Loucy (cell line): ENCODE results near the gene CCDC102B.
"Not testable (repeated sequence)": the region's sequence is repeated elsewhere in the genome, so short reads cannot be mapped to it uniquely, and the experiment has no call there.

Experiments used
- H2AFZ ChIP-seq: fragments of 200-600 bp; sonication (generic); 2 replicates; pipeline ENCODE4 v1.6.0; 2016; ENCODE audit warnings: antibody characterized with exemption, mild to moderate bottlenecking, low read length, moderate library complexity
- H3F3A ChIP-seq: fragments of 200-600 bp; 2 replicates; pipeline ENCODE4 v1.6.0; 2016; ENCODE audit warnings: antibody characterized with exemption, low read depth, mild to moderate bottlenecking
- H3K27me3 ChIP-seq: fragments of 200-600 bp; sonication (generic); 2 replicates; pipeline ENCODE4 v1.6.1; 2014; ENCODE audit warnings: low read length, mild to moderate bottlenecking; ENCODE audit not compliant: insufficient read depth, poor library complexity, severe bottlenecking
- H3K36me3 ChIP-seq: fragments of 200-600 bp; sonication (generic); 2 replicates; pipeline ENCODE4 v1.6.1; 2016; ENCODE audit warnings: low read length; ENCODE audit not compliant: insufficient read depth
- H3K4me1 ChIP-seq: fragments of 200-600 bp; sonication (generic); 2 replicates; pipeline ENCODE4 v1.5.1; 2014; ENCODE audit warnings: low read length, mild to moderate bottlenecking; ENCODE audit not compliant: insufficient read depth, poor library complexity, severe bottlenecking
- H3K4me2 ChIP-seq: fragments of 200-600 bp; sonication (generic); 2 replicates; pipeline ENCODE4 v1.6.0; 2014; ENCODE audit warnings: antibody characterized with exemption, low read length, low read depth, mild to moderate bottlenecking; ENCODE audit not compliant: poor library complexity, severe bottlenecking
- H3K4me3 ChIP-seq: fragments of 200-600 bp; sonication (generic); 2 replicates; pipeline ENCODE4 v1.5.1; 2014; ENCODE audit warnings: low read length, mild to moderate bottlenecking, mixed read lengths; ENCODE audit not compliant: poor library complexity, severe bottlenecking
- H3K79me2 ChIP-seq: fragments of 200-600 bp; sonication (generic); 2 replicates; pipeline ENCODE4 v1.6.1; 2014; ENCODE audit warnings: low read length; ENCODE audit not compliant: insufficient read depth
- H3K9ac ChIP-seq: fragments of 200-600 bp; sonication (generic); 2 replicates; pipeline ENCODE4 v1.6.0; 2014; ENCODE audit warnings: mild to moderate bottlenecking, low read depth, low read length, moderate library complexity; ENCODE audit not compliant: poor library complexity, severe bottlenecking
- H3K9me2 ChIP-seq: fragments of 200-600 bp; sonication (generic); replicated peaks from 2 replicates; pipeline ENCODE4 v1.6.1; 2016; ENCODE audit warnings: low read depth, low read length, mixed read lengths
- H3K9me3 ChIP-seq: fragments of 200-600 bp; sonication (generic); 2 replicates; pipeline ENCODE4 v1.6.1; 2014; ENCODE audit warnings: mild to moderate bottlenecking, antibody characterized with exemption, low read length, low read depth; ENCODE audit not compliant: insufficient read depth
- H4K20me1 ChIP-seq: fragments of 200-600 bp; sonication (generic); 2 replicates; pipeline ENCODE4 v1.6.0; 2014; ENCODE audit warnings: antibody characterized with exemption, low read length, mild to moderate bottlenecking; ENCODE audit not compliant: insufficient read depth, poor library complexity, severe bottlenecking
- EZH2phosphoT487 ChIP-seq: fragments of 200-600 bp; IDR thresholded peaks from 2 replicates; pipeline ENCODE4 v1.6.1; 2018; ENCODE audit warnings: antibody characterized with exemption, mild to moderate bottlenecking, moderate library complexity, borderline replicate concordance
- TF ChIP-seq, protein P1 (sequence below): fragments of 200-600 bp; sonication (generic); conservative IDR thresholded peaks from 2 replicates; pipeline ENCODE4 v1.5.1; 2014; ENCODE audit warnings: mild to moderate bottlenecking, antibody characterized with exemption, low read length

Gene CCDC102B

DNA sequence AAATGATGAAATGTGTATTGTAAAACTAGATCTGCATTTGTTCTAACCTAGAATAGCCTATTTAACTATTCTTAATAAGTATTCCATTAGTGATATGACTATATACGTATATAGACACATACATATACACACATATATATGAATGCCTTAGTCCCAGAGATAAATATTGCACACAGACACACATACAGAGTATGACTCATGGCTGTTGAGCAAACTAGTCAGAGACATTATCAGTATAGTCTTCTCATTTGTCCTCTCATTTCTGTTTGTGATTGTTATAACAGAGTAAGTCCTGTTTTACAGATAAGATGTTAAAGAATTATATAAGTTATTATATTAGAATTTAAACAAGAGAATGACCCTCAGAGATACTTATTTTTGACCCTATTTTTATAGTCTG is 202.5 kb downstream of the CCDC102B start:
- H2AFZ ChIP-seq: no peak overlapping the region
- no peaks in the 10 kb centered on the region for H3K4me1 ChIP-seq
- H3K27me3 ChIP-seq: no peaks in the 10 kb centered on the region
- no peaks in the 10 kb centered on the region for H3K9me3 ChIP-seq
- H3K79me2 ChIP-seq: no peaks in the 10 kb centered on the region
- no peak overlapping the region for H3K4me2 ChIP-seq
- no peaks in the 10 kb centered on the region for H4K20me1 ChIP-seq
- H3K36me3 ChIP-seq: no peaks in the 10 kb centered on the region
- no peaks in the 10 kb centered on the region for H3K9me2 ChIP-seq
- H3F3A ChIP-seq: no peaks in the 10 kb centered on the region
- no peak for TF ChIP-seq EZH2phosphoT487
- TF ChIP-seq, protein P1, sequence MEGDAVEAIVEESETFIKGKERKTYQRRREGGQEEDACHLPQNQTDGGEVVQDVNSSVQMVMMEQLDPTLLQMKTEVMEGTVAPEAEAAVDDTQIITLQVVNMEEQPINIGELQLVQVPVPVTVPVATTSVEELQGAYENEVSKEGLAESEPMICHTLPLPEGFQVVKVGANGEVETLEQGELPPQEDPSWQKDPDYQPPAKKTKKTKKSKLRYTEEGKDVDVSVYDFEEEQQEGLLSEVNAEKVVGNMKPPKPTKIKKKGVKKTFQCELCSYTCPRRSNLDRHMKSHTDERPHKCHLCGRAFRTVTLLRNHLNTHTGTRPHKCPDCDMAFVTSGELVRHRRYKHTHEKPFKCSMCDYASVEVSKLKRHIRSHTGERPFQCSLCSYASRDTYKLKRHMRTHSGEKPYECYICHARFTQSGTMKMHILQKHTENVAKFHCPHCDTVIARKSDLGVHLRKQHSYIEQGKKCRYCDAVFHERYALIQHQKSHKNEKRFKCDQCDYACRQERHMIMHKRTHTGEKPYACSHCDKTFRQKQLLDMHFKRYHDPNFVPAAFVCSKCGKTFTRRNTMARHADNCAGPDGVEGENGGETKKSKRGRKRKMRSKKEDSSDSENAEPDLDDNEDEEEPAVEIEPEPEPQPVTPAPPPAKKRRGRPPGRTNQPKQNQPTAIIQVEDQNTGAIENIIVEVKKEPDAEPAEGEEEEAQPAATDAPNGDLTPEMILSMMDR: no peak
- H3K9ac ChIP-seq: no peak overlapping the region
- no peak overlapping the region for H3K4me3 ChIP-seq

DNA sequence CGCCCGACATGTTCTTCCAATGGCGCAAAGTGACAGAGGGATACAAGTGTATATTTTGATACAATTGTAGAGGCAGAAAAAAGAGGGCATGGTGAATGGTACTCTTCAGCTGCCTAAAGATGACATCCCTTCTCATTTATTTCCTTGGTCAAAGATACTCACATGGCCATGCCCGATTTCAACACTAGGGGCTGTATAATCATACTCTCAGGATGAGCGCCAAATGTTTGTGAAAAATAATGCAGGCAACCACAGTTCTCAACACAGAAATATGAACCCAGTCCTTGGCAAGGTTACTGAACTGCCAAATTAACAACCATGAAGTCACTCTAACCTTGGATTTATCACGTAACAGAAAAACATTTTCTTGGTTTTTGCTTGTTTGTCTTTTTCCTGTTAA is 204.4 kb downstream of the CCDC102B start:
- no peaks in the 10 kb centered on the region for H3K36me3 ChIP-seq
- H3F3A ChIP-seq: no peaks in the 10 kb centered on the region
- no peaks in the 10 kb centered on the region for H3K9me2 ChIP-seq
- TF ChIP-seq EZH2phosphoT487: no peak
- TF ChIP-seq, protein P1: peak; percentile 60
- no peak overlapping the region for H2AFZ ChIP-seq
- H3K27me3 ChIP-seq: no peaks in the 10 kb centered on the region
- no peak overlapping the region for H3K4me2 ChIP-seq
- H3K9me3 ChIP-seq: no peaks in the 10 kb centered on the region
- no peaks in the 10 kb centered on the region for H4K20me1 ChIP-seq
- H3K79me2 ChIP-seq: no peaks in the 10 kb centered on the region
- no peak overlapping the region for H3K4me3 ChIP-seq
- no peaks in the 10 kb centered on the region for H3K4me1 ChIP-seq
- H3K9ac ChIP-seq: no peak overlapping the region

DNA sequence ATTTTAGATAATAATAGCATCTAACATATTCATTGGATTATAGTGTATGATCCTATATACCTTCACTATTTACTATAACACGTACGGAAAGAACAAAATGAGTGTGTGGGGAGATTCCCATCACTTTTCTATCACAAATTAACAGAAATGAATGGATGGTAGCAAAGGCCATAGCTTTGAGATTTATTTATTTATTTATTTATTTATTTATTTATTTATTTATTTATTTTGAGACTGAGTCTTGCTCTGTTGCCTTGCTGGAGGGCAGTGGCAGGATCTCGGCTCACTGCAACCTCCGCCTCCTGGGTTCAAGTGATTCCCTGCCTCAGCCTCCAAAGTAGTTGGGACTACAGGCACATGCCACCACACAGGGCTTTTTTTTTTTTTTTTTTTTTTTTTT is 208.3 kb downstream of the CCDC102B start:
- H3K27me3 ChIP-seq, H3K9ac ChIP-seq, H3F3A ChIP-seq, H3K4me2 ChIP-seq, H4K20me1 ChIP-seq, H3K36me3 ChIP-seq, H3K79me2 ChIP-seq, H2AFZ ChIP-seq, H3K9me2 ChIP-seq, H3K4me3 ChIP-seq, H3K9me3 ChIP-seq, H3K4me1 ChIP-seq: not testable (repeated sequence)

DNA sequence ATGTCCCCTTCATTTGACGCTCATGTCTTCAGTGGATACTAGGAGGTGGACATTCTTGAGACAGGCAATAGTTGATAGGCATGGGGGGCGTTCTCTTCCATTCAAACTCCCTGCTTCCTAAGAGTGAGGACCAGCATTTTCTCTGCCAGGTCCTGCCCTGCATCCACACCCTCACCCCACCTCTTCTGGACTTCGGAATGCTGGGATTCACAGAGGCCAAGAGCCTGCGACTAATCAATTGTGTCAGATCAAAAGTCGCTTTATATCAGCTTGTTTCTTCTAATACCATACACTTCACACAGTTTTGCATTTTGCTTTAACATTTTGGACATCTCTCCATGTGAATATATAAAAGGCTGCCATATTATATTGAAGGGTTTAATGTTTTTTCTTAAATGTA is 210.7 kb downstream of the CCDC102B start:
- no peaks in the 10 kb centered on the region for H3K27me3 ChIP-seq
- no peaks in the 10 kb centered on the region for H4K20me1 ChIP-seq
- no peak for TF ChIP-seq EZH2phosphoT487
- TF ChIP-seq, protein P1: no peak
- H3K4me1 ChIP-seq: no peaks in the 10 kb centered on the region
- no peaks in the 10 kb centered on the region for H3K79me2 ChIP-seq
- no peak overlapping the region for H3K4me2 ChIP-seq
- no peak overlapping the region for H3K4me3 ChIP-seq
- no peak overlapping the region for H2AFZ ChIP-seq
- no peaks in the 10 kb centered on the region for H3K36me3 ChIP-seq
- no peaks in the 10 kb centered on the region for H3F3A ChIP-seq
- H3K9me3 ChIP-seq: no peaks in the 10 kb centered on the region
- H3K9me2 ChIP-seq: no peaks in the 10 kb centered on the region
- H3K9ac ChIP-seq: no peak overlapping the region
